HepG2 (cell line): ENCODE results near the gene KLF15. TPM values are rescaled to one million over a fixed set of nuclear protein-coding genes. Genes with fewer than 3 reads are reported as not detected.

Experiments
- ETV5 ChIP-seq: IDR thresholded peaks from 2 replicates; pipeline ENCODE4 v1.6.1; 2018; ENCODE audit warnings: missing biosample characterization, missing genetic modification reagents, inconsistent platforms, borderline replicate concordance
- GZF1 ChIP-seq: sonication (generic); formaldehyde crosslinking; IDR thresholded peaks from 2 replicates; pipeline ENCODE4 v1.5.1; 2020; ENCODE audit warnings: mild to moderate bottlenecking, missing genetic modification reagents
- NAIF1 ChIP-seq: sonication (generic); formaldehyde crosslinking; IDR thresholded peaks from 2 replicates; pipeline ENCODE4 v1.5.0; 2020; ENCODE audit warnings: mild to moderate bottlenecking, missing genetic modification reagents, borderline replicate concordance
- NBN ChIP-seq: fragments of 450-650 bp; conservative IDR thresholded peaks from 2 replicates; pipeline ENCODE4 v1.6.1; 2017
- SP1 ChIP-seq, 2 experiments: fragments of 450-650 bp in 1 of 2; sonication (generic) in 1 of 2; formaldehyde crosslinking in 1 of 2; IDR thresholded peaks; 2 replicates each; pipeline versions ENCODE4 v1.4.0 to v1.6.1; 2016 to 2020; ENCODE audit warnings: missing genetic modification reagents in 1 of 2
- TEAD3 ChIP-seq: optimal IDR thresholded peaks from 2 replicates; pipeline ENCODE3; 2016; ENCODE audit warnings: borderline replicate concordance
- ZNF143 ChIP-seq: sonication (generic); formaldehyde crosslinking; IDR thresholded peaks from 2 replicates; pipeline ENCODE4 v1.4.0; 2020; ENCODE audit warnings: missing genetic modification reagents
- ZNF616 ChIP-seq: sonication (generic); formaldehyde crosslinking; IDR thresholded peaks from 2 replicates; pipeline ENCODE4 v1.5.0; 2020; ENCODE audit warnings: low read depth, mild to moderate bottlenecking, missing genetic modification reagents
- ZNF652 ChIP-seq: IDR thresholded peaks from 2 replicates; pipeline ENCODE4 v1.6.1; 2016; ENCODE audit warnings: low read depth, borderline replicate concordance
- ZNF713 ChIP-seq: sonication (generic); formaldehyde crosslinking; IDR thresholded peaks from 2 replicates; pipeline ENCODE4 v1.4.0; 2020; ENCODE audit warnings: mild to moderate bottlenecking, missing genetic modification reagents
- polyA plus RNA-seq, 8 experiments: library from polyadenylated mRNA; depleted of rRNA in 3 of 8; stranded (reverse) in 7 of 8; unstranded in 1 of 8; fragments of >200 nt; fragmentation: Illumina TruSeq in 4 of 8; extraction: Trizol in 4 of 8; gene quantifications; 2 replicates each; pipeline versions ENCODE4 v1.2.1 to v1.2.3, GENCODE V29; 2011 to 2016; ENCODE audit warnings: low read depth in 4 of 8, missing spikeins in 1 of 8, mixed read lengths in 1 of 8; ENCODE audit not compliant: insufficient read depth in 1 of 8
- total RNA-seq, 5 experiments: library from RNA; depleted of rRNA; stranded (reverse); fragments of >200 nt; fragmentation: Illumina TruSeq; extraction: Trizol; gene quantifications; 2 replicates each; pipeline ENCODE4 v1.2.3, GENCODE V29; 2016; ENCODE audit warnings: low read depth in 1 of 5
- TF ChIP-seq, protein P1 (sequence below), 2 experiments: fragments of 450-650 bp in 1 of 2; sonication (generic) in 1 of 2; formaldehyde crosslinking in 1 of 2; IDR thresholded peaks; 2 replicates each; pipeline versions ENCODE4 v1.6.1 to v1.8.0; 2016 to 2022; ENCODE audit warnings: antibody characterized with exemption in 1 of 2, mild to moderate bottlenecking in 1 of 2, missing genetic modification reagents in 1 of 2
- TF ChIP-seq, protein P2 (sequence below): sonication (generic); formaldehyde crosslinking; IDR thresholded peaks from 2 replicates; pipeline ENCODE4 v1.8.0; 2023; ENCODE audit warnings: mild to moderate bottlenecking, missing genetic modification reagents
- TF ChIP-seq, protein P3 (sequence below): sonication (generic); formaldehyde crosslinking; IDR thresholded peaks from 2 replicates; pipeline ENCODE4 v1.4.0; 2020; ENCODE audit warnings: missing genetic modification reagents, borderline replicate concordance
- TF ChIP-seq, protein P4 (sequence below): sonication (generic); formaldehyde crosslinking; IDR thresholded peaks from 2 replicates; pipeline ENCODE4 v1.4.0; 2020; ENCODE audit warnings: missing genetic modification reagents

The KLF15 gene
- total and polyA plus RNA-seq, 2 of the 13 experiments (the other 11 are each of a cell fraction or from before 2014, with no cell fraction given), result 7.1 to 7.8 TPM

DNA sequence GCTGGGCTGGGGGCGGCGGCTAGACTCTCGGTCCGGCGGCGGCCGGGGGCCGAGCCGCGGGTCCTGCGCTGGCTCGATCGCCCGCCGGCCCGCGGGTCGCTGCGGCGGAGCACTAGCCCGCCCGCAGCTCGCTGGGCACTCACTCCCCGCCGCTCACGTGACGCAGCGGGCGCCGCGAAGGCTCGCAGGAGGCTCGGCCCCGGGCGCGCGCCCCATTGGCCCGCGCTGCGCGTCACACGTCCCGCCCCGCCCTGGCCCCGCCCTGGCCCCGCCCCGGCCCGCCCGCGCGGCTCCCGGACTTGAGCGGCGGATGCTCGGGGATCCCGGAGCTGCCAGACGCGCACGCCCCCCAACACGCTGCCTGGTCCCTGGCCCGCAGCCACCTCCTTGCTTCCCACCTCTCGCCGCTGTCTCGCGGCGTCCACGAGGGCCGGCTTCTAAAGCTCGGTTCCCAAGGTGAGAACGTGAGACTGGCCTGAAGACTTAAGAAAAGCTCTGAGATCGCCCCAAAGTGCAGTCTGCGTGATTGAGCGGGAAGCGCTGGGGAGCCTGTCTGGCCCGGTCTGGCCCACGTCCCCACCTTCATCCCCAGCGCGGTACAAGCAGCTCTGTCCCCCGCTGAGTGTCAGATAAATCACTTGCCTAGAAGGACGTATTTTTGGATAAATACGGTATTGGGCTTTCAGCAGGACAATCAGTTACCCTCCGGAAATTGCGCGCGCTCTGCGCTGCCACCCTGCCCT is at the start of gene KLF15 (continued):
- TF ChIP-seq, protein P1, sequence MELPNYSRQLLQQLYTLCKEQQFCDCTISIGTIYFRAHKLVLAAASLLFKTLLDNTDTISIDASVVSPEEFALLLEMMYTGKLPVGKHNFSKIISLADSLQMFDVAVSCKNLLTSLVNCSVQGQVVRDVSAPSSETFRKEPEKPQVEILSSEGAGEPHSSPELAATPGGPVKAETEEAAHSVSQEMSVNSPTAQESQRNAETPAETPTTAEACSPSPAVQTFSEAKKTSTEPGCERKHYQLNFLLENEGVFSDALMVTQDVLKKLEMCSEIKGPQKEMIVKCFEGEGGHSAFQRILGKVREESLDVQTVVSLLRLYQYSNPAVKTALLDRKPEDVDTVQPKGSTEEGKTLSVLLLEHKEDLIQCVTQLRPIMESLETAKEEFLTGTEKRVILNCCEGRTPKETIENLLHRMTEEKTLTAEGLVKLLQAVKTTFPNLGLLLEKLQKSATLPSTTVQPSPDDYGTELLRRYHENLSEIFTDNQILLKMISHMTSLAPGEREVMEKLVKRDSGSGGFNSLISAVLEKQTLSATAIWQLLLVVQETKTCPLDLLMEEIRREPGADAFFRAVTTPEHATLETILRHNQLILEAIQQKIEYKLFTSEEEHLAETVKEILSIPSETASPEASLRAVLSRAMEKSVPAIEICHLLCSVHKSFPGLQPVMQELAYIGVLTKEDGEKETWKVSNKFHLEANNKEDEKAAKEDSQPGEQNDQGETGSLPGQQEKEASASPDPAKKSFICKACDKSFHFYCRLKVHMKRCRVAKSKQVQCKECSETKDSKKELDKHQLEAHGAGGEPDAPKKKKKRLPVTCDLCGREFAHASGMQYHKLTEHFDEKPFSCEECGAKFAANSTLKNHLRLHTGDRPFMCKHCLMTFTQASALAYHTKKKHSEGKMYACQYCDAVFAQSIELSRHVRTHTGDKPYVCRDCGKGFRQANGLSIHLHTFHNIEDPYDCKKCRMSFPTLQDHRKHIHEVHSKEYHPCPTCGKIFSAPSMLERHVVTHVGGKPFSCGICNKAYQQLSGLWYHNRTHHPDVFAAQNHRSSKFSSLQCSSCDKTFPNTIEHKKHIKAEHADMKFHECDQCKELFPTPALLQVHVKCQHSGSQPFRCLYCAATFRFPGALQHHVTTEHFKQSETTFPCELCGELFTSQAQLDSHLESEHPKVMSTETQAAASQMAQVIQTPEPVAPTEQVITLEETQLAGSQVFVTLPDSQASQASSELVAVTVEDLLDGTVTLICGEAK (IDR thresholded peaks at IDR 0.05), result no peak
- TF ChIP-seq, protein P1 (CRISPR knock-in tag; IDR thresholded peaks at IDR 0.05), result no peak
- no peak for TF ChIP-seq ZNF616 (CRISPR knock-in tag)
- no peak for TF ChIP-seq ZNF713
- TF ChIP-seq, protein P2, sequence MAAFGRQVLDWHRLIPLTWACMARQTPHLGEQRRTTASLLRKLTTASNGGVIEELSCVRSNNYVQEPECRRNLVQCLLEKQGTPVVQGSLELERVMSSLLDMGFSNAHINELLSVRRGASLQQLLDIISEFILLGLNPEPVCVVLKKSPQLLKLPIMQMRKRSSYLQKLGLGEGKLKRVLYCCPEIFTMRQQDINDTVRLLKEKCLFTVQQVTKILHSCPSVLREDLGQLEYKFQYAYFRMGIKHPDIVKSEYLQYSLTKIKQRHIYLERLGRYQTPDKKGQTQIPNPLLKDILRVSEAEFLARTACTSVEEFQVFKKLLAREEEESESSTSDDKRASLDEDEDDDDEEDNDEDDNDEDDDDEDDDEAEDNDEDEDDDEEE, result no peak
- TF ChIP-seq SP1 (IDR thresholded peaks at IDR 0.05), result no peak
- TF ChIP-seq SP1 (CRISPR knock-in tag; IDR thresholded peaks at IDR 0.05), result peak; percentile 18; the same call in 1 of the 2 replicates
- TF ChIP-seq NAIF1 (CRISPR knock-in tag), result peak; percentile 89
- TF ChIP-seq ZNF143 (CRISPR knock-in tag), result no peak
- no peak for TF ChIP-seq ZNF652 (CRISPR knock-in tag)
- TF ChIP-seq ETV5 (CRISPR knock-in tag), result no peak; the same call in 1 of the 2 replicates
- TF ChIP-seq, protein P3, sequence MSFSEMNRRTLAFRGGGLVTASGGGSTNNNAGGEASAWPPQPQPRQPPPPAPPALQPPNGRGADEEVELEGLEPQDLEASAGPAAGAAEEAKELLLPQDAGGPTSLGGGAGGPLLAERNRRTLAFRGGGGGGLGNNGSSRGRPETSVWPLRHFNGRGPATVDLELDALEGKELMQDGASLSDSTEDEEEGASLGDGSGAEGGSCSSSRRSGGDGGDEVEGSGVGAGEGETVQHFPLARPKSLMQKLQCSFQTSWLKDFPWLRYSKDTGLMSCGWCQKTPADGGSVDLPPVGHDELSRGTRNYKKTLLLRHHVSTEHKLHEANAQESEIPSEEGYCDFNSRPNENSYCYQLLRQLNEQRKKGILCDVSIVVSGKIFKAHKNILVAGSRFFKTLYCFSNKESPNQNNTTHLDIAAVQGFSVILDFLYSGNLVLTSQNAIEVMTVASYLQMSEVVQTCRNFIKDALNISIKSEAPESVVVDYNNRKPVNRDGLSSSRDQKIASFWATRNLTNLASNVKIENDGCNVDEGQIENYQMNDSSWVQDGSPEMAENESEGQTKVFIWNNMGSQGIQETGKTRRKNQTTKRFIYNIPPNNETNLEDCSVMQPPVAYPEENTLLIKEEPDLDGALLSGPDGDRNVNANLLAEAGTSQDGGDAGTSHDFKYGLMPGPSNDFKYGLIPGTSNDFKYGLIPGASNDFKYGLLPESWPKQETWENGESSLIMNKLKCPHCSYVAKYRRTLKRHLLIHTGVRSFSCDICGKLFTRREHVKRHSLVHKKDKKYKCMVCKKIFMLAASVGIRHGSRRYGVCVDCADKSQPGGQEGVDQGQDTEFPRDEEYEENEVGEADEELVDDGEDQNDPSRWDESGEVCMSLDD (CRISPR knock-in tag), result no peak
- no peak for TF ChIP-seq TEAD3
- peak; percentile 100 for TF ChIP-seq GZF1
- TF ChIP-seq, protein P4, sequence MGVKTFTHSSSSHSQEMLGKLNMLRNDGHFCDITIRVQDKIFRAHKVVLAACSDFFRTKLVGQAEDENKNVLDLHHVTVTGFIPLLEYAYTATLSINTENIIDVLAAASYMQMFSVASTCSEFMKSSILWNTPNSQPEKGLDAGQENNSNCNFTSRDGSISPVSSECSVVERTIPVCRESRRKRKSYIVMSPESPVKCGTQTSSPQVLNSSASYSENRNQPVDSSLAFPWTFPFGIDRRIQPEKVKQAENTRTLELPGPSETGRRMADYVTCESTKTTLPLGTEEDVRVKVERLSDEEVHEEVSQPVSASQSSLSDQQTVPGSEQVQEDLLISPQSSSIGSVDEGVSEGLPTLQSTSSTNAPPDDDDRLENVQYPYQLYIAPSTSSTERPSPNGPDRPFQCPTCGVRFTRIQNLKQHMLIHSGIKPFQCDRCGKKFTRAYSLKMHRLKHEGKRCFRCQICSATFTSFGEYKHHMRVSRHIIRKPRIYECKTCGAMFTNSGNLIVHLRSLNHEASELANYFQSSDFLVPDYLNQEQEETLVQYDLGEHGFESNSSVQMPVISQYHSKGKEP, result no peak
- TF ChIP-seq NBN, result no peak
